ENCODE measurements around the gene WSCD1. TPM values are rescaled to one million over a fixed set of nuclear protein-coding genes. Genes with fewer than 3 reads are reported as not detected.

Gene WSCD1
- total RNA-seq, 1 donor from 2014 or later: 11.4 TPM

- H3K4me3 ChIP-seq: peak overlapping the region in 1 of 2 donors; percentile 92
- H3K36me3 ChIP-seq: no peaks in the 10 kb centered on the region
- TF ChIP-seq, protein P1, sequence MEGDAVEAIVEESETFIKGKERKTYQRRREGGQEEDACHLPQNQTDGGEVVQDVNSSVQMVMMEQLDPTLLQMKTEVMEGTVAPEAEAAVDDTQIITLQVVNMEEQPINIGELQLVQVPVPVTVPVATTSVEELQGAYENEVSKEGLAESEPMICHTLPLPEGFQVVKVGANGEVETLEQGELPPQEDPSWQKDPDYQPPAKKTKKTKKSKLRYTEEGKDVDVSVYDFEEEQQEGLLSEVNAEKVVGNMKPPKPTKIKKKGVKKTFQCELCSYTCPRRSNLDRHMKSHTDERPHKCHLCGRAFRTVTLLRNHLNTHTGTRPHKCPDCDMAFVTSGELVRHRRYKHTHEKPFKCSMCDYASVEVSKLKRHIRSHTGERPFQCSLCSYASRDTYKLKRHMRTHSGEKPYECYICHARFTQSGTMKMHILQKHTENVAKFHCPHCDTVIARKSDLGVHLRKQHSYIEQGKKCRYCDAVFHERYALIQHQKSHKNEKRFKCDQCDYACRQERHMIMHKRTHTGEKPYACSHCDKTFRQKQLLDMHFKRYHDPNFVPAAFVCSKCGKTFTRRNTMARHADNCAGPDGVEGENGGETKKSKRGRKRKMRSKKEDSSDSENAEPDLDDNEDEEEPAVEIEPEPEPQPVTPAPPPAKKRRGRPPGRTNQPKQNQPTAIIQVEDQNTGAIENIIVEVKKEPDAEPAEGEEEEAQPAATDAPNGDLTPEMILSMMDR (IDR thresholded peaks at IDR 0.05): no peak
- H3K9me3 ChIP-seq: no peaks in the 10 kb centered on the region
- H3K27me3 ChIP-seq: no peaks in the 10 kb centered on the region
- DNase-seq (ENCODE audit: low spot score in 2 of 2): no peak
- H3K27ac ChIP-seq: no peak overlapping the region
- intact Hi-C loops (cut with DNase I): no loop called here
- no peaks in the 10 kb centered on the region for H3K4me1 ChIP-seq
Measured at GRCh38 chr17:6072157-6072556, 2.0 kb downstream of the WSCD1 start.

- intact Hi-C loops (cut with DNase I): no loop called here
- no peak for DNase-seq (ENCODE audit: low spot score in 2 of 2)
- Histone ChIP-seq H3K27ac (no peak overlapping the region), H3K27me3 (no peaks in the 10 kb centered on the region), H3K9me3 (no peaks in the 10 kb centered on the region), H3K4me3 (no peak overlapping the region), H3K36me3 (no peaks in the 10 kb centered on the region), H3K4me1 (no peaks in the 10 kb centered on the region)
- TF ChIP-seq, protein P1 (IDR thresholded peaks at IDR 0.05): no peak
Measured at GRCh38 chr17:6072611-6073010, 2.4 kb downstream of the WSCD1 start.

- no peak overlapping the region for H3K4me3 ChIP-seq
- intact Hi-C loops (cut with DNase I): no loop called here
- H3K4me1 ChIP-seq: no peaks in the 10 kb centered on the region
- TF ChIP-seq, protein P1 (IDR thresholded peaks at IDR 0.05): no peak
- no peak overlapping the region for H3K27ac ChIP-seq
- DNase-seq (ENCODE audit: low spot score in 2 of 2): no peak
- H3K9me3 ChIP-seq: no peaks in the 10 kb centered on the region
- no peaks in the 10 kb centered on the region for H3K36me3 ChIP-seq
- no peaks in the 10 kb centered on the region for H3K27me3 ChIP-seq
Measured at GRCh38 chr17:6073620-6074019, 3.4 kb downstream of the WSCD1 start.

DNA sequence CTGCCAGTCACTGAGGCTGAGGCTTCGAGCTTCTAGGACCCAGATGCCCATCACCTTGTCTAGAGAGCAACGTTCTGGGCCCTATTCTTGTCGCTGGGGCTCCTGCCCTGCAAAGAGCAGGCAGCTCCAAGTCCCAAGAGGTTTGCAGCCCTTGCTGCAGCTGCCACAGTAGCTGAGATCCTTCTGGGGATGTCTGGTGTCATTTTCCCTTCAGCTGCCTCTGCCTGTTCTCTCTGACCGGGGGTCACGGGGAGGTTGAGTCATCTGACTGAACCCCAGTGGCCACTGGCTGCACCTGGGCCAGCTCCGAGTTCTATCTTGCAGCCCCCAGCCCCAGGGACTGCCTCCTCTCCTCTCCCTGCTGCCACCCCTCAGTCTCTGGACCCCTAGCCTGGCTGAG lies 4.9 kb downstream of the WSCD1 start:
- DNase-seq (ENCODE audit: low spot score in 2 of 2): no peak
- H3K9me3 ChIP-seq: no peaks in the 10 kb centered on the region
- no peaks in the 10 kb centered on the region for H3K4me1 ChIP-seq
- H3K27me3 ChIP-seq: no peaks in the 10 kb centered on the region
- H3K27ac ChIP-seq: no peak overlapping the region
- no peaks in the 10 kb centered on the region for H3K36me3 ChIP-seq
- H3K4me3 ChIP-seq: no peak overlapping the region
- intact Hi-C loops (cut with DNase I): no loop called here
- TF ChIP-seq, protein P1 (IDR thresholded peaks at IDR 0.05): no peak

GRCh38 chr17:6075845-6076244 lies 5.7 kb downstream of the WSCD1 start:
- Histone ChIP-seq H3K36me3 (no peaks in the 10 kb centered on the region), H3K27me3 (no peaks in the 10 kb centered on the region), H3K4me3 (no peak overlapping the region), H3K4me1 (no peaks in the 10 kb centered on the region), H3K9me3 (no peaks in the 10 kb centered on the region), H3K27ac (no peak overlapping the region)
- no peak for DNase-seq (ENCODE audit: low spot score in 2 of 2)
- intact Hi-C loops (cut with DNase I): no loop called here
- TF ChIP-seq, protein P1 (IDR thresholded peaks at IDR 0.05): no peak

GRCh38 chr17:6077752-6078151 lies 7.6 kb downstream of the WSCD1 start:
- H3K27me3 ChIP-seq: no peaks in the 10 kb centered on the region
- no peak overlapping the region for H3K4me3 ChIP-seq
- H3K9me3 ChIP-seq: no peaks in the 10 kb centered on the region
- no peaks in the 10 kb centered on the region for H3K36me3 ChIP-seq
- no peaks in the 10 kb centered on the region for H3K4me1 ChIP-seq
- TF ChIP-seq, protein P1 (IDR thresholded peaks at IDR 0.05): no peak
- no peak for DNase-seq (ENCODE audit: low spot score in 2 of 2)
- no peak overlapping the region for H3K27ac ChIP-seq
- intact Hi-C loops (cut with DNase I): no loop called here
